ENCODE measurements around the gene CADPS2. TPM values are rescaled to one million over a fixed set of nuclear protein-coding genes. Genes with fewer than 3 reads are reported as not detected.

The CADPS2 gene
- total RNA-seq, 4 donors from 2014 or later: 2.1 to 3.7 (median 2.8) TPM

DNA sequence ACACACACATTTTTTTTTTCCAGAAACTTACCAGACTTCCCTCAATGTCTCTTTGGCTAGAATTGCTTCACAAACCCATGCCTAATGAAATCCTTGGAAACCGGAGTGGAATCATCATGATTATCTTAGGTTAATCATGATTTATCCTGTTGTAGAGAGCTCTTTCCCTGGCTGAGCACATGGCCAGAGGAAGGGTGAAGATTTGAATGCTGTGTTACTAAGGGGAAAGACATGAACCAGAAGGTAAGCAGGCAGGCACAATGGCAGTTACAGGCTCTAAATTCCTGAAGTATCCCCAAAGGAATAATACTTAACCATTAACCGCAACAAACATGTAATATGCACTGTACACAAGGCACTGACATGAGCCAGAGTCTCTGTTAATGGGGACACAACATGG, 179.4 kb downstream of the CADPS2 start:
- Histone ChIP-seq H3K4me1 (no peaks in the 10 kb centered on the region), H3K27me3 (no peaks in the 10 kb centered on the region), H3K36me3 (no peaks in the 10 kb centered on the region), H3K27ac (no peak overlapping the region), H3K4me3 (no peak overlapping the region), H3K9me3 (no peaks in the 10 kb centered on the region)
- intact Hi-C loops (cut with DNase I; ENCODE audit: low total_unique reads): no loop called here
- TF ChIP-seq, protein P1, sequence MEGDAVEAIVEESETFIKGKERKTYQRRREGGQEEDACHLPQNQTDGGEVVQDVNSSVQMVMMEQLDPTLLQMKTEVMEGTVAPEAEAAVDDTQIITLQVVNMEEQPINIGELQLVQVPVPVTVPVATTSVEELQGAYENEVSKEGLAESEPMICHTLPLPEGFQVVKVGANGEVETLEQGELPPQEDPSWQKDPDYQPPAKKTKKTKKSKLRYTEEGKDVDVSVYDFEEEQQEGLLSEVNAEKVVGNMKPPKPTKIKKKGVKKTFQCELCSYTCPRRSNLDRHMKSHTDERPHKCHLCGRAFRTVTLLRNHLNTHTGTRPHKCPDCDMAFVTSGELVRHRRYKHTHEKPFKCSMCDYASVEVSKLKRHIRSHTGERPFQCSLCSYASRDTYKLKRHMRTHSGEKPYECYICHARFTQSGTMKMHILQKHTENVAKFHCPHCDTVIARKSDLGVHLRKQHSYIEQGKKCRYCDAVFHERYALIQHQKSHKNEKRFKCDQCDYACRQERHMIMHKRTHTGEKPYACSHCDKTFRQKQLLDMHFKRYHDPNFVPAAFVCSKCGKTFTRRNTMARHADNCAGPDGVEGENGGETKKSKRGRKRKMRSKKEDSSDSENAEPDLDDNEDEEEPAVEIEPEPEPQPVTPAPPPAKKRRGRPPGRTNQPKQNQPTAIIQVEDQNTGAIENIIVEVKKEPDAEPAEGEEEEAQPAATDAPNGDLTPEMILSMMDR (IDR thresholded peaks at IDR 0.05 in 4 of 5, conservative IDR thresholded peaks at IDR 0.05 in 1 of 5): no peak
- TF ChIP-seq POLR2A (IDR thresholded peaks at IDR 0.05): no peak
- DNase-seq: no peak
- no peak for ATAC-seq
- in situ Hi-C loops (cut with MboI; ENCODE audit: low sequenced_read_pairs in 4 of 4): no loop called here

DNA sequence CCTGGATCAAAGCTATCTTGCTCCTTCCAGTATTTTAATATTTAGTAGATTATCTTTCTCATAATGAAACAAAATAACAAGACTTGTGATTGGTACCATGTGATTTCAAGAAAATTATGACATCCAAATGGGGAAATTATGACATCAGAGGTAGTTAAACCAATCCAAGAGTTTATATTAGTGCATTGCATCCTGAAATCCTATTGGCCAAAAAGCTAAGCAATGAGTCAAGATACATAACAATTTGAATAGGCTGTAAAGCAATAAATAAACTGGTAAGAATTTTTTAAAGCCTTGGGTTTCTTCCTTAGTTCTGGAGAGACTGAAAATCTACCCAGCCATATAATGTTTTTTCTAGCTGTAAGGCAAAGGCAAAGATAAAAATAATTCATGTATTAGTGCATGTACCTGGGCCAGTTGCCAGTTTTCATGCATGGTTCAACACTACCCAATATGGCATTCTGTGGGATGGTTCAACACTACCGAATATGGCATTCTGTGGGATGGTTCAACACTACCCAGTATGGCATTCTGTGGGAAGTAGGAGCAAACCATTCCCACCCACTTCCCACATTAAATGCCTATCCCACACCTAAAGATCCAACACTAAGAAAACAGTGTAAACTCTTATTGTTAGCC, 183.3 kb downstream of the CADPS2 start, which contains the start of gene RNF148:
Gene RNF148, minus strand, starts transcription at position 51 of the 639 bp plus-strand sequence. CDS start 172 bp downstream, outside the sequence.
- Histone ChIP-seq H3K4me3 (no peak within 1 kb of the TSS), H3K9me3 (no peaks in the 10 kb centered on the region), H3K4me1 (no peaks in the 10 kb centered on the region), H3K36me3 (no peaks in the 10 kb centered on the region), H3K27me3 (no peaks in the 10 kb centered on the region), H3K27ac (no peak within 1 kb of the TSS)
- in situ Hi-C loops (cut with MboI; ENCODE audit: low sequenced_read_pairs in 4 of 4): no loop called here
- TF ChIP-seq, protein P1 (IDR thresholded peaks at IDR 0.05 in 4 of 5, conservative IDR thresholded peaks at IDR 0.05 in 1 of 5): no peak
- no peak for TF ChIP-seq POLR2A (IDR thresholded peaks at IDR 0.05)
- no peak for ATAC-seq
- intact Hi-C loops (cut with DNase I; ENCODE audit: low total_unique reads): no loop called here
- no peak for DNase-seq

DNA sequence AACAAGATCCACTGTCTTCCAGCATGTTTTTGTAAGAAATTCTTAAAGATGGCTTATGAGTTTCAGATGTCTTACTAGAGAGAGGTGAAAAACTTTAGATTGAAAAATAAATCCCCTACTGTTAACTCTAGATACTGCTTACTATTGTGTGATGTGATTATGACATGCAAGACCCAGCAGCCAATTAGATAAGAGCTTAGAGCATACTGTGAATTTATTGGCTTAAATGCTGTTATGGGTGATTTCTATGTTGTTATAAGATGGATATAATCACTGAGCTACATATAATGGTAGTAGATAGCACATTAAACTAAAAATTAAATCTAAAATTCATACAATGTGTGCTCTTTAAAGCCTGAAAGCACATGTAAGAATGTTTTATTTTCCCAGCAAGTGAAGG, 187.2 kb downstream of the CADPS2 start, which contains the start of gene RNF133:
Gene RNF133, minus strand, starts transcription at position 101 of the 400 bp plus-strand sequence. CDS start 199 bp downstream, outside the sequence.
- Histone ChIP-seq H3K4me3 (no peak within 1 kb of the TSS), H3K9me3 (no peaks in the 10 kb centered on the region), H3K4me1 (no peaks in the 10 kb centered on the region), H3K36me3 (no peaks in the 10 kb centered on the region), H3K27ac (no peak within 1 kb of the TSS), H3K27me3 (no peaks in the 10 kb centered on the region)
- DNase-seq (no peak), ATAC-seq (no peak)
- in situ Hi-C loops (cut with MboI; ENCODE audit: low sequenced_read_pairs in 4 of 4): no loop called here
- intact Hi-C loops (cut with DNase I; ENCODE audit: low total_unique reads): no loop called here
- TF ChIP-seq POLR2A (IDR thresholded peaks at IDR 0.05): no peak
- TF ChIP-seq, protein P1 (IDR thresholded peaks at IDR 0.05 in 4 of 5, conservative IDR thresholded peaks at IDR 0.05 in 1 of 5): no peak

DNA sequence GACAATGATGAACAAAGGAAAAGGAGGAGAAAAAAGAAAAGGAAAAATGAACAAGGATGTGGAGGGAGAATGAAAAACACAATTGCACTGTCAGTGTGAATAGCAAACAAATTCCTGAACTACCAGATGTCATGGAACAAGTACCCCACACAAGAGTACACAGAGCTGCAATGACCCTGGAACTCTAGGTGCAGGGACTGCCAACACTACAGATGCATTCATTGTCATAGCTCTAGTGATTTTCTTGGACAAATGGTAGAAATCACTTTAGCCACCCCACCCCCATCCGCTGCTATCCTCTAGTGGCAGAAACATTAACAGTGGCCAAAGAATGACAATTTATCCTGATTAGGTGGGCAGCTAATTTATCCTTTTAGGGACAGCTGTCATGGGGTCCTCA, 190.4 kb downstream of the CADPS2 start:
- Histone ChIP-seq H3K27ac (no peak overlapping the region), H3K36me3 (no peaks in the 10 kb centered on the region), H3K4me3 (no peak overlapping the region), H3K4me1 (no peaks in the 10 kb centered on the region), H3K27me3 (no peaks in the 10 kb centered on the region), H3K9me3 (no peaks in the 10 kb centered on the region)
- DNase-seq (no peak), ATAC-seq (no peak)
- TF ChIP-seq, protein P1 (IDR thresholded peaks at IDR 0.05 in 4 of 5, conservative IDR thresholded peaks at IDR 0.05 in 1 of 5): no peak
- no peak for TF ChIP-seq POLR2A (IDR thresholded peaks at IDR 0.05)
- intact Hi-C loops (cut with DNase I; ENCODE audit: low total_unique reads): no loop called here
- in situ Hi-C loops (cut with MboI; ENCODE audit: low sequenced_read_pairs in 4 of 4): no loop called here
